ENCODE results near the gene CTNNA2. TPM values are rescaled to one million over a fixed set of nuclear protein-coding genes. Genes with fewer than 3 reads are reported as not detected.

CTNNA2 gene
- polyA plus RNA-seq, 2 of the 4 experiments (the other 2 are of a cell fraction) = 0.50 to 0.94 TPM

- Histone ChIP-seq H3K4me1 (no peaks in the 10 kb centered on the region), H3K4me2 (no peak overlapping the region), H3K27ac (no peak overlapping the region), H3K9me3 (no peaks in the 10 kb centered on the region; the same call in 2 of the 3 replicates), H3K4me3 (no peak overlapping the region)
- FAIRE-seq (no peak), DNase-seq (ENCODE audit: low read depth in 1 of 2, low spot score in 1 of 2) (no peak), ATAC-seq (no peak)
- 27% methylated on average over 1 of the region's 1 CpG for WGBS (ENCODE audit: missing lambda C conversion rate)
- CTCF ChIA-PET = no interaction called here
- POLR2A ChIA-PET = no interaction called here
- no peak for TF ChIP-seq EP300 (IDR thresholded peaks at IDR 0.05)
- TF ChIP-seq ELK1 (IDR thresholded peaks at IDR 0.05; ENCODE audit: low read depth, low read length) = no peak
- no peak for TF ChIP-seq E2F6 (IDR thresholded peaks at IDR 0.05; ENCODE audit: borderline replicate concordance, low read depth)
- TF ChIP-seq BHLHE40 (IDR thresholded peaks at IDR 0.05; ENCODE audit: low read depth, low read length) = no peak
- no peak for TF ChIP-seq CEBPB (IDR thresholded peaks at IDR 0.05)
- no peak for TF ChIP-seq KDM1A (IDR thresholded peaks at IDR 0.05; ENCODE audit: low read depth)
- TF ChIP-seq PHF8 (IDR thresholded peaks at IDR 0.05; ENCODE audit: borderline replicate concordance, low read depth) = no peak
- no peak for TF ChIP-seq FOSB (CRISPR knock-in tag; IDR thresholded peaks at IDR 0.05)
- TF ChIP-seq KDM5A (IDR thresholded peaks at IDR 0.05) = no peak
- no peak for TF ChIP-seq PBX3 (IDR thresholded peaks at IDR 0.05)
- TF ChIP-seq ATOH8 (CRISPR knock-in tag; IDR thresholded peaks at IDR 0.05; ENCODE audit: low read depth) = no peak
- TF ChIP-seq RARB (CRISPR knock-in tag; IDR thresholded peaks at IDR 0.05) = no peak
- TF ChIP-seq JUN (IDR thresholded peaks at IDR 0.05) = no peak
- TF ChIP-seq JUNB (IDR thresholded peaks at IDR 0.05) = no peak
- TF ChIP-seq HEYL (CRISPR knock-in tag; IDR thresholded peaks at IDR 0.05) = no peak
- no peak for TF ChIP-seq ZSCAN20 (CRISPR knock-in tag; IDR thresholded peaks at IDR 0.05)
- TF ChIP-seq POLR2A (IDR thresholded peaks at IDR 0.05; ENCODE audit: low read length) = no peak
- TF ChIP-seq REST (IDR thresholded peaks at IDR 0.05) = no peak
- no peak for TF ChIP-seq HMGXB4 (CRISPR knock-in tag; IDR thresholded peaks at IDR 0.05; ENCODE audit: borderline replicate concordance)
- no peak for TF ChIP-seq SMC3 (IDR thresholded peaks at IDR 0.05)
These were observed 768.2 kb downstream of the CTNNA2 start for GRCh38 chr2:80281049-80281448.

Measured in A549 (cell line).